OCI-LY7 (cell line): Measurements from ENCODE around the gene SLIT3.

Experiments used
- EZH2phosphoT487 ChIP-seq: fragments of 200-600 bp; sonication (generic); IDR thresholded peaks from 2 replicates; pipeline ENCODE4 v1.6.1; 2018; ENCODE audit warnings: low read depth, borderline replicate concordance, mild to moderate bottlenecking, mixed run types, antibody characterized with exemption, low read length, moderate library complexity, mixed read lengths
- TF ChIP-seq, protein P1 (sequence below): fragments of 200-600 bp; sonication (generic); conservative IDR thresholded peaks from 2 replicates; pipeline ENCODE4 v1.5.1; 2014; ENCODE audit warnings: mild to moderate bottlenecking, antibody characterized with exemption, low read length, moderate library complexity, mixed read lengths

- TF ChIP-seq, protein P1, sequence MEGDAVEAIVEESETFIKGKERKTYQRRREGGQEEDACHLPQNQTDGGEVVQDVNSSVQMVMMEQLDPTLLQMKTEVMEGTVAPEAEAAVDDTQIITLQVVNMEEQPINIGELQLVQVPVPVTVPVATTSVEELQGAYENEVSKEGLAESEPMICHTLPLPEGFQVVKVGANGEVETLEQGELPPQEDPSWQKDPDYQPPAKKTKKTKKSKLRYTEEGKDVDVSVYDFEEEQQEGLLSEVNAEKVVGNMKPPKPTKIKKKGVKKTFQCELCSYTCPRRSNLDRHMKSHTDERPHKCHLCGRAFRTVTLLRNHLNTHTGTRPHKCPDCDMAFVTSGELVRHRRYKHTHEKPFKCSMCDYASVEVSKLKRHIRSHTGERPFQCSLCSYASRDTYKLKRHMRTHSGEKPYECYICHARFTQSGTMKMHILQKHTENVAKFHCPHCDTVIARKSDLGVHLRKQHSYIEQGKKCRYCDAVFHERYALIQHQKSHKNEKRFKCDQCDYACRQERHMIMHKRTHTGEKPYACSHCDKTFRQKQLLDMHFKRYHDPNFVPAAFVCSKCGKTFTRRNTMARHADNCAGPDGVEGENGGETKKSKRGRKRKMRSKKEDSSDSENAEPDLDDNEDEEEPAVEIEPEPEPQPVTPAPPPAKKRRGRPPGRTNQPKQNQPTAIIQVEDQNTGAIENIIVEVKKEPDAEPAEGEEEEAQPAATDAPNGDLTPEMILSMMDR, result no peak
- no peak for TF ChIP-seq EZH2phosphoT487
Observed at GRCh38 chr5:169196059-169196458, 104.9 kb downstream of the SLIT3 start.
